DOHH2 (cell line): ENCODE measurements around the gene TXLNB.

Source experiments
- H3F3A ChIP-seq: fragments of 200-600 bp; sonication (generic), shearing (Covaris generic); 2 replicates; pipeline ENCODE4 v1.6.0; 2016; ENCODE audit warnings: antibody characterized with exemption, mild to moderate bottlenecking; ENCODE audit not compliant: control insufficient read depth, insufficient read depth
- H3K27ac ChIP-seq: fragments of 200-600 bp; sonication (generic); 2 replicates; pipeline ENCODE4 v1.5.1; 2014; ENCODE audit warnings: low read depth, mild to moderate bottlenecking, low read length, moderate library complexity
- H3K27me3 ChIP-seq: fragments of 200-600 bp; sonication (generic); 2 replicates; pipeline ENCODE4 v1.6.1; 2014; ENCODE audit warnings: mild to moderate bottlenecking, low read length, mixed read lengths; ENCODE audit not compliant: control insufficient read depth
- H3K36me3 ChIP-seq: fragments of 200-600 bp; sonication (generic); 2 replicates; pipeline ENCODE4 v1.6.1; 2014; ENCODE audit warnings: mild to moderate bottlenecking, low read length, moderate library complexity, mixed read lengths; ENCODE audit not compliant: control insufficient read depth
- H3K4me1 ChIP-seq: fragments of 200-600 bp; sonication (generic); 2 replicates; pipeline ENCODE4 v1.6.1; 2014; ENCODE audit warnings: mild to moderate bottlenecking, low read length, mixed read lengths; ENCODE audit not compliant: control insufficient read depth
- H3K4me2 ChIP-seq: fragments of 200-600 bp; sonication (generic); 2 replicates; pipeline ENCODE4 v1.6.0; 2014; ENCODE audit warnings: mild to moderate bottlenecking, low read length, moderate library complexity
- H3K4me3 ChIP-seq: fragments of 200-600 bp; sonication (generic); 2 replicates; pipeline ENCODE4 v1.5.1; 2014; ENCODE audit warnings: mild to moderate bottlenecking, low read length, mixed read lengths
- H3K79me2 ChIP-seq: fragments of 200-600 bp; sonication (generic); 2 replicates; pipeline ENCODE4 v1.6.1; 2014; ENCODE audit warnings: mild to moderate bottlenecking, low read length, mixed read lengths; ENCODE audit not compliant: control insufficient read depth
- H3K9me2 ChIP-seq: fragments of 200-600 bp; sonication (generic); replicated peaks from 2 replicates; pipeline ENCODE4 v1.6.1; 2014; ENCODE audit warnings: mild to moderate bottlenecking, low read length, mixed read lengths; ENCODE audit not compliant: control insufficient read depth
- H3K9me3 ChIP-seq: fragments of 200-600 bp; sonication (generic); 2 replicates; pipeline ENCODE4 v1.6.1; 2014; ENCODE audit warnings: antibody characterized with exemption, low read length, mixed read lengths; ENCODE audit not compliant: control insufficient read depth, insufficient read depth
- H4K20me1 ChIP-seq: fragments of 200-600 bp; sonication (generic); 2 replicates; pipeline ENCODE4 v1.6.0; 2014; ENCODE audit warnings: low read depth, mild to moderate bottlenecking, antibody characterized with exemption, low read length, moderate library complexity; ENCODE audit not compliant: control insufficient read depth, insufficient read depth
- EZH2phosphoT487 ChIP-seq: fragments of 200-600 bp; sonication (generic); IDR thresholded peaks from 2 replicates; pipeline ENCODE4 v1.6.1; 2017; ENCODE audit warnings: borderline replicate concordance, mild to moderate bottlenecking, antibody characterized with exemption, low read length, moderate library complexity, mixed read lengths
- TF ChIP-seq, protein P1 (sequence below): fragments of 200-600 bp; sonication (generic); IDR thresholded peaks from one replicate; pipeline ENCODE4 v1.5.1; 2014; ENCODE audit warnings: antibody characterized with exemption, mild to moderate bottlenecking, low read depth, low read length; ENCODE audit not compliant: poor library complexity, severe bottlenecking

Gene TXLNB

DNA sequence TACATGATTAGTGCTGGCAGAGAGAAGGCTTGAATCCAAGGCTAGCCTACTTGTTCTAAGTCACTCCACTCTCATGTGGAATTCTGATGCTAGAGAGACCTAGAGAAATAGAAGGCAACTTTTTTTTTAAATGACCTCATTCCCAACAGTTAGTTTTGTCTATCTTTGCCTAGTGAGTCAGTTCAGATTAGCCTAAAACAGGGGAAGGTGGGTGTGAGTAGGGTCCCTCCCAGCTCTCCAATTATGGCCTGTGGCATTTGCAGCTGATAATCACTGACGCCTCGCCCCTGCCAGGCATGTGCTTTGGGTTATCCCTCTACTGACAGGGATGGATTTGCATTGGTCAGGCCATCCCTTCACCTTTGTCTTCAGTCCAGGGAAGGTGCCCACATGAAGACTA is 13.6 kb downstream of the TXLNB start:
- Histone ChIP-seq H3F3A (0 out of 2 replicates have a peak, but pooled peaks cover 5% of the 10 kb centered on the region), H3K4me1 (peaks cover 38% of the 10 kb centered on the region), H3K9me3 (no peaks in the 10 kb centered on the region), H3K79me2 (no peaks in the 10 kb centered on the region), H3K27ac (no peak overlapping the region), H3K4me3 (no peak overlapping the region), H4K20me1 (no peaks in the 10 kb centered on the region), H3K36me3 (peaks cover 27% of the 10 kb centered on the region), H3K9me2 (no peaks in the 10 kb centered on the region), H3K4me2 (no peak overlapping the region), H3K27me3 (no peaks in the 10 kb centered on the region)
- TF ChIP-seq, protein P1, sequence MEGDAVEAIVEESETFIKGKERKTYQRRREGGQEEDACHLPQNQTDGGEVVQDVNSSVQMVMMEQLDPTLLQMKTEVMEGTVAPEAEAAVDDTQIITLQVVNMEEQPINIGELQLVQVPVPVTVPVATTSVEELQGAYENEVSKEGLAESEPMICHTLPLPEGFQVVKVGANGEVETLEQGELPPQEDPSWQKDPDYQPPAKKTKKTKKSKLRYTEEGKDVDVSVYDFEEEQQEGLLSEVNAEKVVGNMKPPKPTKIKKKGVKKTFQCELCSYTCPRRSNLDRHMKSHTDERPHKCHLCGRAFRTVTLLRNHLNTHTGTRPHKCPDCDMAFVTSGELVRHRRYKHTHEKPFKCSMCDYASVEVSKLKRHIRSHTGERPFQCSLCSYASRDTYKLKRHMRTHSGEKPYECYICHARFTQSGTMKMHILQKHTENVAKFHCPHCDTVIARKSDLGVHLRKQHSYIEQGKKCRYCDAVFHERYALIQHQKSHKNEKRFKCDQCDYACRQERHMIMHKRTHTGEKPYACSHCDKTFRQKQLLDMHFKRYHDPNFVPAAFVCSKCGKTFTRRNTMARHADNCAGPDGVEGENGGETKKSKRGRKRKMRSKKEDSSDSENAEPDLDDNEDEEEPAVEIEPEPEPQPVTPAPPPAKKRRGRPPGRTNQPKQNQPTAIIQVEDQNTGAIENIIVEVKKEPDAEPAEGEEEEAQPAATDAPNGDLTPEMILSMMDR, result no peak
- TF ChIP-seq EZH2phosphoT487, result no peak

DNA sequence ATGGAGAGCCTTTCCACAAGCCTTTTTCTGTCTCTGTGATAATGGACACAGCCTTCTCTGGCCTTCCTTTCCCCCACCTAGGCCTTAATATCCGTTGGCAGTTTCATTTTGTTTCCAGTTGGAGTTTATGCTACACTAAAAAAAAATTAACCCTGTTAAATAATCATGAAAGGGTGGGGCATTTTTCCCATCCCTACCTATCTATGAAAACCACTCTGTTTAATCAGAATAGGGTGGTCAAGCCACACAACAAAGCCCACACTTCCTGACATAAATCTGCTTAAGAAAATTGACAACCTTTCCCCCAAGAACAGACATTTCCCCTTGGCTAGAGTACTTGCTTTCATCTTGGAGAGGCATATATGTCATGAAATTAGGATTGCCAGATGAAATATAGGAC is 14.2 kb downstream of the TXLNB start:
- no peaks in the 10 kb centered on the region for H3K9me2 ChIP-seq
- no peak overlapping the region for H3K4me3 ChIP-seq
- TF ChIP-seq, protein P1, result no peak
- TF ChIP-seq EZH2phosphoT487, result no peak
- no peaks in the 10 kb centered on the region for H3K79me2 ChIP-seq
- peaks cover 27% of the 10 kb centered on the region for H3K36me3 ChIP-seq
- no peak overlapping the region for H3K4me2 ChIP-seq
- no peaks in the 10 kb centered on the region for H3K9me3 ChIP-seq
- H4K20me1 ChIP-seq, result no peaks in the 10 kb centered on the region
- no peaks in the 10 kb centered on the region for H3K27me3 ChIP-seq
- peaks cover 38% of the 10 kb centered on the region for H3K4me1 ChIP-seq
- 0 out of 2 replicates have a peak, but pooled peaks cover 5% of the 10 kb centered on the region for H3F3A ChIP-seq
- H3K27ac ChIP-seq, result no peak overlapping the region

DNA sequence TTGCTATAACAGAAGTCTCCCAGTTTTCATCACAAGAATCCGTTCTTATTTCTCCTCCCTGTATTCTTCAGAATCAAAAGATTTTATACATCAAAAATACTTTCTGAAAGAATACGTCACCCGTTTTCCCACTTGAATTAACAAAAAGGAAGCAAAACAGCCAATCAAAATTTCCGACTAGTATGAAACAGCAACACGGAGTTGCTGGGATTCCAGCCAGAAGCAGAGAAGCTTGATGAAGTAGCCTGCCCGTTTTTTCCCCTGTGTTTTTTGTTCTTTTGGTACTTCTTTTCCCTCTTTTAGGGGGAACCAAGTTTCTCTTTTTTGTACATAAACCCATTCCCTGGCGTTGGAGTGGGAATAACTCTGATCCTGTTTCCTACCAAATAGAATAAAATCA is 14.6 kb downstream of the TXLNB start:
- H3K27me3 ChIP-seq, result no peaks in the 10 kb centered on the region
- 0 out of 2 replicates have a peak, but pooled peaks cover 5% of the 10 kb centered on the region for H3F3A ChIP-seq
- peaks cover 27% of the 10 kb centered on the region for H3K36me3 ChIP-seq
- H3K4me3 ChIP-seq, result no peak overlapping the region
- no peaks in the 10 kb centered on the region for H4K20me1 ChIP-seq
- no peaks in the 10 kb centered on the region for H3K9me2 ChIP-seq
- H3K79me2 ChIP-seq, result no peaks in the 10 kb centered on the region
- no peak overlapping the region for H3K27ac ChIP-seq
- TF ChIP-seq, protein P1, result no peak
- TF ChIP-seq EZH2phosphoT487, result no peak
- no peak overlapping the region for H3K4me2 ChIP-seq
- no peaks in the 10 kb centered on the region for H3K9me3 ChIP-seq
- H3K4me1 ChIP-seq, result peaks cover 38% of the 10 kb centered on the region
